Left lobe of liver (tissue), 2 donors: ENCODE measurements around the gene UGT1A4. TPM values are rescaled to one million over a fixed set of nuclear protein-coding genes. Genes with fewer than 3 reads are reported as not detected.
"Not testable (repeated sequence)": the region's sequence is repeated elsewhere in the genome, so short reads cannot be mapped to it uniquely, and the experiment has no call there.

Experiments
- ATAC-seq: fragments of 200-7000 bp; cut with Tn5 transposase; one replicate; pipeline ENCODE4 v1.9.1; 2020; ENCODE audit warnings: mild to moderate bottlenecking, moderate library complexity
- DNase-seq: peaks from one replicate; pipeline ENCODE4 v3.0.0-alpha.2; 2020; ENCODE audit warnings: low spot score
- total RNA-seq: library from RNA; stranded (reverse); gene quantifications from one replicate; pipeline ENCODE4 v1.2.1, GENCODE V29; 2021
- donor health status: DM: no; HTN: no; CAD: no; lungs with moderate emphysema.
- donor health status: DM: no; HTN: yes; CAD: no.

UGT1A4 gene
- total RNA-seq, 1 donor from 2014 or later = 454 TPM

DNA sequence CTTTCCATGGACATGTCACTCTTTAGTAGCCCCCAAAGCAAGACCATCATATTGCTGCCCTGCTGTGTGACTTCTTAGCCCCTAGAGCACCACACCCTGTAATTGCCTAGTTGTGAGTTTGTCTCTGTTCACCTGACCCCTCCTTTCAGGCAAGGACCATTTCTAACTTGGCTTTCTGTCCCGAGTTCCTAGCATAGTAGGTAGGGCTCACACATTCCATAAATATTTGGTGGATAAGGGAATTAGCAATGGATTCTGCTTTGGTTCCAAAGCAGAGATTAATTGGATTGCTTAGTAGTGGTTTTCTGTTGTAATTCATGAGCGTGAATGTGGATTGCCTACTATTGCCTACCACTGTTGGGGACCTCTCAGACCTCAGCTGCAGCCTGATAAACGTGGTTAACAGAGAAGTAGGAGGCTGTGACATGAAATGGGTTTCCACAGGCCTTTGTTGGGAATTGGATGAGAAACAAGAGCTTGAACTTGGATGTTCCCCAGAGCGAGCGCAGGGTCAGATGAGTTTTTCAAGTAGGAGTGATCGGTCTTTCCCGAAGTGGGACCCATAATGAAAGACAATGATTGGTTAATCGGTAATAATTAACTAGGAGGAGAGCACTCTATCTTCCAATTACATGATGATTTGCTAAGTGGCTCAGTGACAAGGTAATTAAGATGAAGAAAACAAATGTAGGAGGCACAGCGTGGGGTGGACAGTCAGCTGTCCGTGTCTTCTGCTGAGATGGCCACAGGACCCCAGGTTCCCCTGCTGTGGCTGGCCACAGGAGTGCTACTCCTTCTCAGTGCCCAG is 28.1 kb downstream of the UGT1A4 start:
- DNase-seq = no peak
- peak; percentile 33 for ATAC-seq

DNA sequence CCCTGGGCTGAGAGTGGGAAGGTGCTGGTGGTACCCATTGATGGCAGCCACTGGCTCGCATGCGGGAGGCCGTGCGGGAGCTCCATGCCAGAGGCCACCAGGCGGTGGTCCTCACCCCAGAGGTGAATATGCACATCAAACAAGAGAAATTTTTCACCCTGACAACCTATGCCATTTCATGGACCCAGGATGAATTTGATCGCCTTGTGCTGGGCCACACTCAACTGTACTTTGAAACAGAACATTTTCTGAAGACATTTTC is 28.7 kb downstream of the UGT1A4 start:
- ATAC-seq (no peak), DNase-seq (no peak)

DNA sequence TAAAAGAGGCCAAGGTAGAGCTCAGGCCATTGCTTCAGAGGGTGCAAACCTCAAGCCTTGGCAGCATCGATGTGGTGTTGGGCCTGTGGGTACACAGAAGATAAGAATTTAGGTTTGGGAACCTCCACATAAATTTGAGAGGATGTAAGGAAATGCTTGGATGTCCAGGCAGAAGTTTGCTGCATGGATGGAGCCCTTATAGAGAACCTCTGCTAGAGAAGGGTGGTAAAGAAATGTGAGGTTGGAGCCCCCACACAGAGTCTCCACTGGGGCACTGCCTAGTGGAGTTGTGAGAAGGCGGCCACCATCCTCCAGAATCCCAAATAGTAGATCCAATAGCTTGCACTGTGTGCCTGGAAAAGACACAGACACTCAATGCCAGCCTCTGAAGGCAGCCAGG is 32.2 kb downstream of the UGT1A4 start:
- DNase-seq, ATAC-seq: not testable (repeated sequence)

DNA sequence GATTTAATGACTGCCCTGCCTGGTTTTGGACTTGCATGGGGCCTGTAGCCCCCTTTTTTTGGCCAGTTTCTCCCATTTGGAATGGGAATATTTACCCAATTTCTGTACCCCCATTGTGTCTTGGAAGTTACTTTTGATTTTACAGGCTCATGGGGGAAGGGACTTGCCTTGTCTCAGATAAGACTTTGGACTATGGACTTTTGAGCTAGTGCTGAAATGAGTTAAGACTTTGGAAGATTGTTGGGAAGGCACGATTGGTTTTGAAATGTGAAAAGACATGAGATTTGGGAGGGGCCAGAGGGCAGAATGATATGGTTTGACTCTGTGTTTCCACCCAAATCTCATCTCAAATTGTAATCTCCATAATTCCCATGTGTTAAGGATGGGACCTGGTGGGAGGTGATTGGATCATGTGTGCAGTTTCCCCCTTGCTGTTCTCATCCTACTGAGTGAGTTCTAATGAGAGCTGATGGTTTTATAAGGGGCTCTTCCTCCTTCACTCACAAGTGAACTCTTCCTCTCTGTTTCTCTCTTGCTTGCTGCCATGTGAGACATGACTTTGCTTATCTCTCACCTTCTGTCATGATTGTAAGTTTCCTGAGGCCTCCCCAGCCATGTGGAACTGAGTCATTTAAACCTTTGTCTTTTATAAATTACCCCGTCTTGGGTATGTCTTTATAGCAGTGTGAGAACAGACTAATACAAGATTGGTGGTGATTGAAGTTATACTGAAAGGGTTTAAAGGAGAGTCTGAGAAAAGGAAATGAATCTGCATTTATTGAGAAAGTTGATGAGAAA is 32.9 kb downstream of the UGT1A4 start:
- not testable (repeated sequence) for DNase-seq, ATAC-seq

DNA sequence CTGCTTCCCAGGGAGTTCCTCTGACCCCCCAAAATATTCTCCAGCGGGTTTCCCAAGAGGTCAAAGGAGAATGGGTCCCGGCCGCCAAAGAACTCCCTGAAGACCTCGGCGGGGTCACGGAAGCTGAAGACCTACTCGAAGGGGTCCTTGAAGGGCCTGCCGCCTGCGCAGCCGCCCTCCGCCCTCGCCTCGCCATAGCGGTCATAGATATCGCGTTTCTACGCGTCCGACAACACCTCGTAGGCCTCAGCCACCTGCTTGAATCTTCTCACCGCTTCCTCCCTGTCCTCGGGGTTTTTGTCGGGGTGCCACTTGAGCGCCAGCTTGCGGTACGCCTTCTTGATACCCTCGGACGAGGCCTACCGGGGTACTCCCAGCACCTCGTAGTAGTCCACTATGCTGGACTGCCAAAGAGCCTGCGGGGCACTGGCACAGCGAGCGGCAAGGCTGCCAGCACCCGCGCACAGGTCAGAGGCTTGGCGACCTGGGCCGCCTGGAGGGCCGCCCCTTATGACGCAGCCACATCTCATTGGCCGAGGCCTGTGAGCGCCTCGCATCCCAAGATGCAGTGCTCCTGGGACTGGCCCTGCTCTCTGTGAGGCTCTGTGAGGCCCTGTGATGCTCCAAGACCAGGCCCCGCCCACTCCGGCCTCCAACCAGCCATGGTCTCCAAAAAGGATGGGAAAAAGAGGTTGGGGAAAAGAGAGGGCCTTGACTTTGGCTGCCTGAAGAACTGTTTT is 36.5 kb downstream of the UGT1A4 start:
- no peak for DNase-seq
- peak; percentile 10 for ATAC-seq

DNA sequence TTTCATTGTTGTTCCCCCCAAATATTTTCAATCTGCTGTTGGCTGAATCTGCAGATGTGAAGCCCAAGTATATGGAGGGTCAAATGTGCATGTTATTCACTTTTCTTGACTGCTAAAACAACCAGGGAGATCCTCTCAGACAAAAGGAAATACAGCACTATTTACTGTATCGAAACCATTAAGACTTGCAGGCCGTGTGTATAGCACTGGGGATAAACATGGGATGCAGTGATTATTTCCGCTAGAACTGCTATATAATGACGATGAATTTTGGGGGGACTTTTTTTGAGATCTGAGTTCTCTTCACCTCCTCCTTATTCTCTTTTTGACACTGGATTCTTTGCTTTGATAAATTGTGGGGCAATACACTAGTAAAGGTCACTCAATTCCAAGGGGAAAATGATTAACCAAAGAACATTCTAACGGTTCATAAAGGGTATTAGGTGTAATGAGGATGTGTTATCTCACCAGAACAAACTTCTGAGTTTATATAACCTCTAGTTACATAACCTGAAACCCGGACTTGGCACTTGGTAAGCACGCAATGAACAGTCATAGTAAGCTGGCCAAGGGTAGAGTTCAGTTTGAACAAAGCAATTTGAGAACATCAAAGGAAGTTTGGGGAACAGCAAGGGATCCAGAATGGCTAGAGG is 38.0 kb downstream of the UGT1A4 start:
- ATAC-seq = peak; percentile 54
- DNase-seq = peak; percentile 72

DNA sequence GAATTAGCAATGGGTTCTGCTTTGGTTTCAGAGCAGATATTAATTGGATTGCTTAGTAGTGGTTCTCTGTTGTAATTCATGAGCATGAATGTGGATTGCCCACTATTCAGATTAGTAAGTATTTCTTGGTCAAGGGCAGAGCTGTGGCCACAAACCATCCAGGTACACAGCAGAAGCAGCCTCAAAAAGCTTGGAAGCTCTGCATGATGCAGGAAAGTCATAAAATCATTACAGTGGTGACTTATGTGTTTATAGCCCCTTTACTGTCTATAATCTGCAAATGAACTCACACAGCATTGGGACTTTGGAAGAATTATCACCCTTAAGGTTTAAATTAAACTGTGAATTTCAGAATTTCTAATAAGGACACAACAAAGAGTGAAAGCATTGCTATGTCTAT is 39.6 kb downstream of the UGT1A4 start:
- DNase-seq = no peak
- no peak for ATAC-seq

DNA sequence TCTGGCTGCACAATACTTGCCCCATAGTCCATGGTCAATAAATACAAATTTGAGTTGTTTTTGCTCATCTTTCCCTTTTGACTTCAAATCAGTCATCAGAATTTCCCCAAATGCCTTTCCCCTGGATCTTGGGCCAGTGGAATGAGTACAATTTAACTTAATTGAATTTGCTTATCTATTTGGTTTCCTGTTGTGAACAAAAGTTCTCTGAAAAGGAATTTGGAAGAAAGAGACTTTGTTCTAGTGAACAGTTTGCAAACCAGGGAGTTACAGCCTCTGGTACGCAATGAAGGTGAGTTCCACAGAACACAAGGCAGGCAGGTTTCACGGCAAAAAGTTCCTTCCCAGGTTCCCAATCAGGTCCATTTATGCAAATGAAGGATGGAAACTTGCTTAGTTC is 40.3 kb downstream of the UGT1A4 start:
- no peak for DNase-seq
- no peak for ATAC-seq

DNA sequence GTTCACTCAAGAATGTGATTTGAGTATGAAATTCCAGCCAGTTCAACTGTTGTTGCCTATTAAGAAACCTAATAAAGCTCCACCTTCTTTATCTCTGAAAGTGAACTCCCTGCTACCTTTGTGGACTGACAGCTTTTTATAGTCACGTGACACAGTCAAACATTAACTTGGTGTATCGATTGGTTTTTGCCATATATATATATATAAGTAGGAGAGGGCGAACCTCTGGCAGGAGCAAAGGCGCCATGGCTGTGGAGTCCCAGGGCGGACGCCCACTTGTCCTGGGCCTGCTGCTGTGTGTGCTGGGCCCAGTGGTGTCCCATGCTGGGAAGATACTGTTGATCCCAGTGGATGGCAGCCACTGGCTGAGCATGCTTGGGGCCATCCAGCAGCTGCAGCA is 41.5 kb downstream of the UGT1A4 start, which contains the start of gene UGT1A1:
UGT1A1 (plus strand) TSS at position 228 of the 400 bp plus-strand sequence; CDS start at position 246, 18 bp downstream.
- DNase-seq (no peak), ATAC-seq (peak; percentile 26)

DNA sequence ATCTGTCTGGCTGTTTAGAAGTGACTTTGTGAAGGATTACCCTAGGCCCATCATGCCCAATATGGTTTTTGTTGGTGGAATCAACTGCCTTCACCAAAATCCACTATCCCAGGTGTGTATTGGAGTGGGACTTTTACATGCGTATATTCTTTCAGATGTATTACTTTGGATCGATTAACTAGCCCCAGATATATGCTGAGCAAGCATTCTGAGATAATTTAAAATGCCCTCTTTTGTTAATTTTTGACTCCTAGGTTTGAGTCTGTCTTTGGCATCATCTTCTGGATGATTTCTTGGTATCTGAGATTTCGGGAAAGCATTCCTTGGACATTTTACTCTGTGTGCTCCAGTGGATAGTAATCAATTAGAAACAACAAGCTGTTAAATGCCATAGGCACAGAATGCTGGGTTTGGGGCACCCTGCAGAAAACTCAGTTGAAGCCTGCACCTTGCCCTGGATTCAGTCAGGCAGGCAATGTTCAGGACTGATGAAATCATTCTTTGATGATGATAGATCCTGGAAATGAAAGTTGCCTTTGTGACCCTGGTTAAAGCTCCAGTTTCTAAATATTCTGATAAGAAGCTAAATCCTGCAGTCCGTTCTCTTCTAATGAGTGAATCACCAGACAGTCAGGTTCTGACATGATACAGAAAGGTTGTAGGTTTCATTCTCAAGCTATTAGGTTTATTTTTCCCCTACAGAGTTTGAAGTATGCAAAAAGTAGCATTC is 42.7 kb downstream of the UGT1A4 start:
- peak; percentile 41 for ATAC-seq
- DNase-seq = no peak

DNA sequence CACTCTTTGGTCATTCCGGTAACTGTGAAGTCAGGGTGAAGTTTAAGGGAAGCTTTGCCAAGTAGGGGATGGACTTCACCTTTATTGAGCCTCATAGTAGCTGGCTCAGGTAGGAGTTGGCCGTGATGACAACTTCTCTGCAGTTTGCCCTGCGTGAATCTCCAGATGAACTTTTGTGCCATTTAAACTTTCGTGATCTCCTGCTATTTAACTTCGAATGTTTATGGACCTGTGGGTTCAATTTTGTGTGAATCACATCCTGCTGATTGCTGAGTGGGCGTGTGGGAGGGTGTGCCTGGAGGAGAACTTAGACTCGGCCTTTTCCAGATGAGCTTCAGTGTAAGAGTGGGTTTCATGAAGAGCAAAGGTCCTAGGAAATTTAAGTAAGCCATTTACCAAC is 45.7 kb downstream of the UGT1A4 start:
- ATAC-seq (peak; percentile 65), DNase-seq (peak; percentile 87)

DNA sequence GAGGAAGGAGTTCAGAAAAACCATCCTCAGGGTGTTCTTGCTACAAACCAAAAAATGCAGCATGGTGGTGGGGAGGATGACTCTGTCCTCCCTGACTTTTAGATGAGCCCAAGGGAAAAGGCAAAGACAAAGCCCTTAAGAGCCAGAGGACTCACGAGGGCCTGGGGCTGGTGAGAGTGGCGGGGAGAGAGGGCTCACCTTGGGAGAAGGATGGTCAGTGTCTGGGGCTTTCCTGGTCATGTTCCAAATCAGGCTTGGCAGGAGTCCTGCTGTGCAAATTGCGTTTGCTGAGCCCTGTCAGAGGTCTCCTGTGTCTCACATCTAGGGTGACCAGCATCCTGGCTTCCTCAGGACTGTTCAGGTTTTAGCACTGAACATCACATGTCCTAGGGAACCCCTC is 46.2 kb downstream of the UGT1A4 start:
- DNase-seq = peak; percentile 60
- ATAC-seq = peak; percentile 2

DNA sequence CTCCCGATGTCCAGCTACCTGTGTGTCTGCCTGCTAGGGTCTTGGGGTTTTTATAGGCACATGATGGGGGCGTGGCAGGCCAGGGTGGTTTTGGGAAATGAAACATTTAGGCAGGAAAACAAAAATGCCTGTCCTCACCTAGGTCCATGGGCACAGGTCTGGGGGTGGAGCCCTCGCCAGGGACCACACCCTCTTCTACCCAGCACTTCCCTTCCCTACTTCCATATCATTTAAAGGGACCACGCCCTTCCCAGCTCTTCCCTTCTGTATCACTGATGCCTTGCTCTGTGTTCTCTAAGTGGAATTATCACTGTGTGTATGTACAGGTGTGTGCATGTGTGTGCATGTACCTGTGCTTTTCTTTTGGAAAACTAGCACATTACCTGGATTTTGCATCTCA is 47.9 kb downstream of the UGT1A4 start:
- DNase-seq = no peak
- ATAC-seq = no peak

DNA sequence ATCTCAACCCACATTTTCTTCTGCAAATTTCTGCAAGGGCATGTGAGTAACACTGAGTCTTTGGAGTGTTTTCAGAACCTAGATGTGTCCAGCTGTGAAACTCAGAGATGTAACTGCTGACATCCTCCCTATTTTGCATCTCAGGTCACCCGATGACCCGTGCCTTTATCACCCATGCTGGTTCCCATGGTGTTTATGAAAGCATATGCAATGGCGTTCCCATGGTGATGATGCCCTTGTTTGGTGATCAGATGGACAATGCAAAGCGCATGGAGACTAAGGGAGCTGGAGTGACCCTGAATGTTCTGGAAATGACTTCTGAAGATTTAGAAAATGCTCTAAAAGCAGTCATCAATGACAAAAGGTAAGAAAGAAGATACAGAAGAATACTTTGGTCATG is 49.5 kb downstream of the UGT1A4 start:
- DNase-seq (no peak), ATAC-seq (no peak)

DNA sequence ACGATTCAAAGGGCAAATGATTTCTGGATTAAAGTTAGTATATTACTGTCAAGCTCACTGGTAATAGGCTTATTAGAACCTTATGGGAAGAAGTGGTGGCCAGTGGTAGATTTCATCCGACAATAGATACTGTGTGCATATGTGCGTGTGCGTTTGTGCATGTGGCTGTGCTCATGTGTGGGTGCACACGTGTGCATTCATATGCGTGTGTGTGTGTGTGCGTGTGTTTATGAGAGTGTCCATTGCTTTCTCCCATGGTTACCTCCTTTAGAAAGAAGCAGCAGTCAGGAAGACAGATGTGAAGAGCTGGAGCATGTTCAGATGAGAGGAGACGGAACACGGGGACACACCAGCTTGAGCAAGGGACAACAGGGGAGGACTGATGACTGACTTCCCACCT is 50.7 kb downstream of the UGT1A4 start:
- ATAC-seq (no peak), DNase-seq (no peak)

DNA sequence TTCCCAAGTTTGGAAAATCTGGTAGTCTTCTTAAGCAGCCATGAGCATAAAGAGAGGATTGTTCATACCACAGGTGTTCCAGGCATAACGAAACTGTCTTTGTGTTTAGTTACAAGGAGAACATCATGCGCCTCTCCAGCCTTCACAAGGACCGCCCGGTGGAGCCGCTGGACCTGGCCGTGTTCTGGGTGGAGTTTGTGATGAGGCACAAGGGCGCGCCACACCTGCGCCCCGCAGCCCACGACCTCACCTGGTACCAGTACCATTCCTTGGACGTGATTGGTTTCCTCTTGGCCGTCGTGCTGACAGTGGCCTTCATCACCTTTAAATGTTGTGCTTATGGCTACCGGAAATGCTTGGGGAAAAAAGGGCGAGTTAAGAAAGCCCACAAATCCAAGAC is 53.6 kb downstream of the UGT1A4 start:
- ATAC-seq (no peak), DNase-seq (no peak)

DNA sequence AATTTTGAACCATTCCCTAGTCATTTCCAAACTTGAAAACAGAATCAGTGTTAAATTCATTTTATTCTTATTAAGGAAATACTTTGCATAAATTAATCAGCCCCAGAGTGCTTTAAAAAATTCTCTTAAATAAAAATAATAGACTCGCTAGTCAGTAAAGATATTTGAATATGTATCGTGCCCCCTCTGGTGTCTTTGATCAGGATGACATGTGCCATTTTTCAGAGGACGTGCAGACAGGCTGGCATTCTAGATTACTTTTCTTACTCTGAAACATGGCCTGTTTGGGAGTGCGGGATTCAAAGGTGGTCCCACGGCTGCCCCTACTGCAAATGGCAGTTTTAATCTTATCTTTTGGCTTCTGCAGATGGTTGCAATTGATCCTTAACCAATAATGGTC is 54.0 kb downstream of the UGT1A4 start:
- ATAC-seq = no peak
- DNase-seq = no peak

DNA sequence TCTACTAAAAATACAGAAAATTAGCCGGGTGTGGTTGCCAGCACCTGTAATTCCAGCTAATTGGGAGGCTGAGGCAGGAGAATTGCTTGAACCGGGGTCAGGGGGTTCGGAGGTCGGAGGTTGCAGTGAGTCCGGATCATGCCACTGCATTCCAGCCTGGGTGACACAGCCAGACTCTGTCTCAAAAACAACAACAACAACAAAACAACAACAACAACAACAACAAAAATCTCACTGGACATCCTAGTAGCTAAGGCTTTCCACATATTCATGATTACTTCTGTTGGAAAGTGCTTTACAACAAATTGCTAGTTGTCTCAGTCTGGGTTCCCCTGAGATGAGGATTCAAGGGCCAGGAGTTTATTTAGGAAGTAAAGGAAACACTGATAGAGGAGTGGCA is 55.3 kb downstream of the UGT1A4 start:
- DNase-seq (no peak), ATAC-seq (no peak)

DNA sequence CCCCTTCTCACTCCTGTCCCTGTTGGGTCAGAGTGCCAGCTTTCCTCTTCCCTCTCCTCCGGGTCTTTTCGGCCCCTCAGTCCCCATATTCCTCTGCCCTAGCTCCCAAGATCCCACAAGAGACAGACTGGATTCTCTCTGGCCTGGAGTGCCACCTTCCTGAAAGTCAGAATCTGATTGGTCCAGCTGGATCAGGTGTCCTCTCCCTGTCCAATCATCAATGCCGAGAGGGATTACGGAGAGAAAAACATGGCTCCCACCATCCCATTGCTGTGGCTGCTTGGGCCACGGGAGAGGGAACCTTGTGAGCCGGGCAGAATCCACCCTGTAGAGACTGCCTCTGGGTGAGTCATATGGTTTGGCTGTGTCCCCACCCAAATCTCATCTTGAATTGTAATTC is 56.9 kb downstream of the UGT1A4 start:
- peak; percentile 33 for ATAC-seq
- DNase-seq = no peak

DNA sequence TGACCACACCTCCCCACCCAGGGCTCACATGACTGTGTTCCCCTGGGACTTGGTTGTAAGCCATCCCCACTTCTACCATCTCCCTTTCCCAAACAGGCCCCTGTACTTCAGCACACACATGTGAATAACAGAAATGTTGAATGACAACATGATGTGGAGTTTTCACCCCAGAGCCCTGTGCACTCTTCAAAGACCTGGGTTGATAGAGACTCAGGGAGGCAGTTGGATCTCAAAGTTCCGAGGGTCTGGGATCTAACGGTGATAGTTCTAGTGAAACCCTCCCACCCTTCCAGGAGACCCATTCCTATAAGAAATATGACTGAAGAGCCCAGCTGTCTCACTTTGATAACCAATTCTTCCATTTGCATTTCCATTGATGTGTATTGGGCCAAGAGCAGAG is 59.5 kb downstream of the UGT1A4 start, which contains the start of gene MROH2A:
MROH2A (plus strand) TSS at position 301 of the 400 bp plus-strand sequence. CDS start 1,029 bp downstream, outside the sequence.
- DNase-seq (no peak), ATAC-seq (peak; percentile 6)
